Activated CD8-positive, alpha-beta memory T cell treated with anti-CD3 and anti-CD28 coated beads for 1 hour (primary cell): ENCODE results near the gene KLC1.

Experiments used
- DNase-seq, 2 donors: peaks; one replicate each; pipeline ENCODE4 v3.0.0-alpha.2; 2020; ENCODE audit warnings: low read depth in 1 of 2; ENCODE audit errors: extremely low read depth in 1 of 2

Gene KLC1

DNA sequence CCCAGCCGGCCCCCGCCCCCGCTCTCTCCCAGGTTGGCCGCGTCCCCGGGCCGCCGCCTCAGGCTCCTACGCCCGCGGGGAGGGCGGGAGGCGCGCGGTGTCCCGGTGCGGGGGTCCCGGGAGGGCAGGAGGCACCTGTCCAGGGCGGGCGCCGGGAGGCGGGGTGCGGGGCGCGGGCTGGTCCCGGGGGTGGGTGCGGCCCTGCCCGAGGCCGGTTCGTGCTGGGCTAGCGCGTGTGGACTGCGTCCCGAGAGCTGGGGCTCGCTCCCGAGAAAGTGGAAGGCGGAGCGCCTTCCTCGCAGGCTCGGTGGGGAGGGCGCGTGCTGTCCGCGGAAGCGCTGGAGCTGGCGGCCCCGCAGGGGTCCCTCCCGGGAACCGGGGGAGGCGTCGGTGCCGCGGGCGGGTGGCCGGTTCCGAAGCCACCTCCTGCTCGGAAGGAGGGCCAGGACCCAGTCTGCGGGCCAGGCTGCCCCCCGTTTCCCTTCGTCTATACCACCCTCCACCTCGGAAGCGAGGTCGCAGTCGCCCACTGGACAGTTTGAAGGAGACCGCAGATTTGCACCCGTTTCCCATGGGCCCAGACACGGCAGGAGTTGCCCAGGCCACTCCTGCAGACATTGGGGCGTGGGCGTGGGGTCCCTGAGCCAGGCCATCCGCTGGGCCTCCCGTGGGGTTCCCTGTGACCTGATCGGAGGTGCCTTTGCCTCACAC is 87.2 kb downstream of the KLC1 start:
- no peak for DNase-seq

- no peak for DNase-seq
Observed at GRCh38 chr14:103716899-103717411, 87.9 kb downstream of the KLC1 start.

DNA sequence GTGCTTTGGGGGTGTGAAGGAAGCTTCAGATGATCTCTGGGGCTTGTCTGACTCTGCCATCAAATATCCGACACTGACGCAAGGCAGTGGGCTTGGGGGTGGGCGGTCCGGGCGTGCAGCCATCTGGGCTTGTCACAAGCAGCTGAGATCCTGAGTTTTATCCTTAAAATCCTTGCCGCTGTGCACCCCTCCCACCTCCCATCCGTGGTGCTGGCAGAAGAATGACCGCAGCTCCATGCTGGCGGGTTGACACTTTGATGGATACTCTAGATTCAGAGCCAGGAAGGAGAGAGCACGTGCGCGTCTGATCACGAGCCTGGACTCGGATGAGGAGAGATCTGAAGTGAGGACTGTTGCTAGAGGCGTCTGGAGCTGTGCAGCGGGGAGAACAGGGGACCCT is 89.6 kb downstream of the KLC1 start:
- no peak for DNase-seq

GRCh38 chr14:103719751-103720150 is 90.7 kb downstream of the KLC1 start:
- no peak for DNase-seq

DNA sequence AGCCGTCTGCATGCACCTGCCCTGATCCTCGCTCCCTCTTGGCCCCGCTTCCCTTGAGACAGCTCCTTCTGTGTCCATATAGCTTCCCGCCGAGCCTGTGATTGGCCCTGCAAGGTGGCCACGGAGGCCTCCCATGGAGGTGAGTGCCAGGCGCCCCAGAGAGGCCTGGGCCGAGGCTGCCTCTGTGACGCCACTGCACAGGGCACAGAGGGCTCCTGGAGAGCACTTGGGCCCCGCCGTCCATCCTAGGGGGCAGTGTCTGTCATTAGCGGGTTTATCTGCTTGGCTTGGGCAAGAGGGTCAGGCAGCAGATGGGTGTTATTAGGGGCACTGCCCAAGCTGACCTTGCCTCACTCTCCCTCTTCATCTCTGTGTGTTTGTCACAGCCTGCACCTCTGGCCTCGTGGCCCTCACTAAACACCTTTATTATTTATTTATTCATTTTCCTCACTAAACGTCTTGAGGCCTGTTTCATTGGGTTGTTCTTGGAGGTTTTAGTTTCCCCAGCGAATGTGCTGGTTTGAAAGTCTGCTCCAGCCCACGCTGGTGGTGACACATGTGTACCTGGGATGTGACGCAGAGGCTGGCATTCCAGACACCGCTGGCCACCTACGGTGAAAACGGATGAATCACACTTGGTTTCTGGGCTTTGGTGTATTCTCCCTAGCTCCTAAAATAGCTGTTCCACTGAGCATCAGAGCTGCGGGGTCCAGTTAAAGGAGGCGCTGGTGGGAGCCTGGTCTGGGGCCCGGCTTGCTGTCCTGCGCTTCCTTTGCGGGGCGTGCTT is 92.5 kb downstream of the KLC1 start:
- DNase-seq = no peak

- no peak for DNase-seq
Observed at GRCh38 chr14:103723748-103724081, 94.7 kb downstream of the KLC1 start.

DNA sequence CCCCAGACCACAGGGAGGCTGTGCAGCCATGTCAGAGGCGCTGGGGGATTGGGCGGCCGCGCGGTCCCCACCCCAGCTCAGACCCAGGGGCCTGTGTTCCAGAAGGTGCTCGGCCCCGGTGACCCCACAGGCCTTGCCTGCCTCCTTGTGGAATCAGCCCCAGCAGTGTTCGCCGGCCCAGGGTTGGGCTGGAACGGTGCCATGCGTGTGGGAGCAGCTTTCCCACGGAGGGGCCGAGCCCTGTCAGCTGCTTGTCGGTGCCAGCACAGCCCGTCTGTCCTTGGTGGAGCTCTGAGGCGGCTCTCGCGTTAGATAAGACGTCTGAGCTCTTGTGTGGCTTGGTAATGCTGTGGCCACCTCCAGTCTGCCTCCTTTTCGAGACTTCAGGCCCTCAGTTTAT is 95.1 kb downstream of the KLC1 start:
- no peak for DNase-seq

GRCh38 chr14:103725001-103725682 is 96.1 kb downstream of the KLC1 start:
- DNase-seq = no peak

DNA sequence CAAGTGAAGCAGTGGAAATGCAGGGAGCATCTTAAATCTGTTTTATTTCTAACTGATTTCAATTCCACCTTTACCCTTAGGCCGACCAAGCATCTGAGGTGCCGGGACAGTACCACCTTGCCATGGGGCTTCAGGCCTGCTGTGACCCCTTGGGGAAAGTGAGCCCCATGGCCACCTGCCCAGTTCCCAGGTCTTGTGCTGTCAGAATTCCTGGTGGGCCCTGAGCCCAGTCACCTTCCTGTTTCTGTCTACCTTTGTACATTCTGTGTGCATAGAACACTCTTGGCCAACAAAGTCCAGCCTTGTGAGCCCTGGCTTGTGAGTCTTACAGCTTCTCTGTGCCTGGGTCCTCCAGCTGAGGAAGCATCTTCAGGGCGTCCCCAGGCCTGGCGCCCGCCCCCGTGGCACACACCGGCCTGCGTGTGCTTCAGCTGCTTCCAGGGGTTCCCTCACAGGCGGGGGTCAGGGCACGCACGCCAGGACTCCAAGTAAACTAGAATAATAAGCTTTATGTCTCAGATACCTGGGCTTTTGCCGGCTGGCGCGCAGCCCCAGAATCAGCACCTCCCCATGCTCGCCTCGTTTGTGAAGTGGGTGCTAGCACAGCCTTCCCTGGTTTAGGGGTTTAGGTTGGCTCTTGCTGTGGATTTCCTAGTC is 96.9 kb downstream of the KLC1 start:
- no peak for DNase-seq

GRCh38 chr14:103726474-103726873 is 97.5 kb downstream of the KLC1 start:
- DNase-seq = no peak

- DNase-seq = no peak
Observed at GRCh38 chr14:103727313-103727980, 98.4 kb downstream of the KLC1 start.

GRCh38 chr14:103728141-103728540 is 99.1 kb downstream of the KLC1 start:
- no peak for DNase-seq

DNA sequence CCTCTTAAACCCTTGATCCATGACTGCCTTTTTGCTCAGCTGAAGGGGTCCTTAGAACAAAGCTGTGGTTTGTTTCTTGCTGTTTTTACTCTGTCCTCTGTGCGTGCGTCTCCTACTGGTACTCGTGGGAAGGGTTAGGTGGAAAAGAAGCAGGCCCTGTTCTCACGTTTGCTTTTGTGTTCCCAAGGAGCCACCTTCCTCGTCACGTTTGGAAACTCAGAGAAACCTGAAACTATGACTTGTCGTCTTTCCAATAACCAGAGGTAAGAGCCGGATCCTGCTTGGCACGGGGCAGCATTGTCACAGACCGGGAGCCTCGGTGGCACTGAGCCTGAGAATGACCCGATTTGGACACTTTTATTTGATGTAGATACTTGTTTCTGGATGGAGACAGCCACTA is 99.7 kb downstream of the KLC1 start:
- no peak for DNase-seq

DNA sequence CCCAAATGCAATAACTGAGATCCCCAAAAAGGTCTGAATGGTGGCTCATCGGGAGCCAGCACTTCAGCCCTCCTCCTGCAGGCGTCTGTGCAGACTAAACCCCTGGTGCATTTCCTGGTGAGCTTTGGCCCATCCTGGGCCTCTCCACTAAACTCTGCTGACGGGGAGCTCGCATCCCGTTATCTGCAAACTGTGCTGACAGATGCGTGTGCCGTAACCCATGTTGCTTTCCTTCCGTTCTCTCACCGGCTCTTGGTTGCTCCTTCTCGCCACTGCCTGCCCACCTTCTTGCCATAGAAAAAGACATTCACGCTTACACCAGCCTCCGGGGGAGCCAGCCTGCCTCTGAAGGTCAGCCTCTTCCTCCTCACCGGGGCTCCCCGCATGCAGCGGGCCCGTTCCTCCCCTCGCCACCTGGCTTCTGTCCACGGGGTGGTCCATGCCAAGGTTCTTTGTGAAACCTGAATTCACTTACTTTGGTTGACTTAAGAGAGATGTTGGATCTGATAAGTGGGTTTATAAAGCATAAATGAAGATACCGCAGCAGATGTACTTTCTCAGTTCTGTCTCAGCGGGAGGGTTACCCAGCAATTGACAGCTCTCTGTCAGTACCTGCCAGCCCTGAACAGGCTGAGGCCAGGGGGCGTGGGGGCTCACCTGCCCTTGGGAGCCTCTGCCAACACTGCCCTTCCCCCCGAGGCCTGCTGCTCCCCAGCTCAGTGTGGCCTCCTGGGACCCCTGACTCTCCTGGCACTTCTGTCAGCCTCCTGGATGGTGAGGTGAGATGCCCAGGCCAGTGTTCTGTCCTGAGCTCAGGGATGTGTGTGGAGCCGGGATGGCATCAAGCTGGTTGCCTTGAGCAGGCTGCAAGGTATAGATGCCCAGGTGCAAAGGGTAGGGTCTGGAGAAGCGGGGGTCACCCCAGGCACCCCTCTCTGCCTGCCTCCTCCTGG is 100.8 kb downstream of the KLC1 start:
- DNase-seq = no peak

DNA sequence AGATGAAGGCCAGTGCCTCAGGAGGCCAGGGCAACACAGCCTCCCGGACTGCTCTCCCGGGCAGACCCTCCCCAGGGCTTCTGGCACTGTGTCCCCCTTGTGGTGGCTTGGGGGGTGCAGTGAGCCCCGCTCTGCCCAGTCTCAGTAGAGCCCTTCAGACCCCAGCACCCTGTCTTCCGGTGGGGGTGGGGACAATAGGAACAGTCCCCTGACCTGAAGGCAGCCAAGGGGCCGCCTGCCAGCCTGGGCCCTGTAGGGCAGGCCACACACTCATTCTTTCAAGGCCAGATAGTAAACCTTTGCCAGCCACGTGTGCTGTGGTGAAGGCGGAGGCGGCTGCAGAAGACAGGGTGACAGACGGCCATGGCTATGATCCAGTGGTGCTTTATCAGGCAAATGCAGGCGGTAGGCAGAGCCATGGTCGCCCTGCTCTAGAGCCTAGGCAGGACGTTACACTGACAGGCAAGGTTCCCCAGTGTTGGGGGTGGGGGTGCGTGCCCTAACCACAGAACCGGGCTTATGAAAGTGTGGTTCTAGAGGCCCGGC is 101.6 kb downstream of the KLC1 start:
- DNase-seq = no peak

DNA sequence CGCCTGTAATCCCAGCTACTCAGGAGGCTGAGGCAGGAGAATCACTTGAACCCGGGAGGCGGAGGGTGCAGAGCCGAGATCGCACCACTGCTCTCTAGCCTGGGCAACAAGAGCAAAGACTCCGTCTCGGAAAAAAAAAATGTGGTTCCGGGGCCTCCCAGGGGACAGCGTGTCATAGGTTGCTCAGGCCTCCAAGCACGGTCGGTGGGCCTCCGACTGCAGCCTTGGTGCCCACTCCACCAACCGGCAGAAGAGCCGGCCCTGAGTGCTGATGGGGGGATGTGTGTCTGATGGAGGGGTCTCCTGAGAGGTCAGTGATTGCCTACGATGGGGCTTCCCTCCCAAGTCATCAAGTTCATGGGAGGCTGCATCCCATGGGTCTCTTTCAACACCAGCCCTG is 102.5 kb downstream of the KLC1 start:
- DNase-seq = no peak

DNA sequence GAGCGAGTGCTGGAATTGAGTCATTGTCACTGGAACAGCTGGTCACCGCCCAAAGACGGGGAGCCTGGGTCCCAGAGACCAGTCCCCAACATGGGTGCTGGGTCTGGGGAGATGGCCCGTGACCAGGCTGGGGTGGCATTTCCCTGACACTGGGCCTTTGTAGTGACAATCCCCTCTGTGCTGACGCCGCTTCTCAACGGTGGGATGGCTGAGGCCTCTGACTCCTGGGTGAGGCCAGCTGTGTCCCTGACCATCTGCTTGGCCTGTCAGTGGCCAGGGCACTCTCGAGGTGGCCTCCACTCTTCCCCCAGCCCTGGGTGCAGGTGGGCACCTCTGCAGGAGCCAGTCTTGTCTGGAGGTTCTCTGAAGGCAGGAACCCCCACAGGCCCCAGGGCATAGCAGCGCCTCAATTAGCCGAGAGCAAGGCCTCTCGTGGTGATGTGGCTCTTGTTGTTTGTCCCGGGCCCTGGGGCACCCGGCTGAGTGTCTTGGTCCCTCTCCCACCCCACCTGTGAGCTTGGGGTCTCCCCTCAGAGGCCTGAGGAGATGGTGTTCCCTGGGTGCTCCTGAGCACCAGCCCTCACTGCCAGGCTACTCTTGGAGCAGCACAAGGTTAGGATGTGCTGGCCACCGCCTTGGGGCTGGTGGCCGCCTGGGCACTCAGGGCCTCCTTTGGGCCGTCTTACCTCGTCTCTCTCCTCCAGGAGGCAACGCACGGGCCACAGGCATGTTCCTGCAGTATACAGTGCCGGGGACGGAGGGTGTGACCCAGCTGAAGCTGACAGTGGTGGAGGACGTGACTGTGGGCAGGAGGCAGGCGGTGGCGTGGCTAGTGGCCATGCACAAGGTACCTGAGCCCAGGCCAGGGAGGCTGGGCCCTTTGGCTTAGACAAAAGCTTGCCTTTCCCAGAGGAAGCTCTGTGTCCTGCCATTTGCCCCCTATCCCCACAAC is 103.2 kb downstream of the KLC1 start:
- no peak for DNase-seq
